ENCODE data around the gene EPB41L4B.
A peak's percentile ranks its signal among the peaks of the same experiment; 100 is the strongest.

EPB41L4B gene

DNA sequence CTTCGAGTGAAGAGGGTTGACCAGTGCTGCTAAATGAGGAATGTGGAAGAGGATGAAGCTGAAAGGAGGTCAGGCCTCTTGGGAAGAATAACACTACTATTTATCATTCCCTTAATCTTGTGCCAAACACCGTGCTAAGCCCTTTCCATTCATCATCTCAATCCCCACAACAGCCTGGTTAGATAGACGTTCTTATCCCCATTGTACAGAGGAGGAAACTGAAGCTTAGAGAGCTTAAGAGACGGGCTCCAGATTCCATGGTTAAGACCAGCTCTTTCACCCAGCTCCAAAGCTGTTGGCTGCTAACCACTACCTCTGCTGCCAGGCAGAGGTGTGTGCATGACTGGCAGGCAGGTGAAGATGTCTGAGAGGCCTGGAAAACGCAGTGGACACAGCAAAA, 868 bp upstream of the EPB41L4B start:
- TF ChIP-seq, protein P1, sequence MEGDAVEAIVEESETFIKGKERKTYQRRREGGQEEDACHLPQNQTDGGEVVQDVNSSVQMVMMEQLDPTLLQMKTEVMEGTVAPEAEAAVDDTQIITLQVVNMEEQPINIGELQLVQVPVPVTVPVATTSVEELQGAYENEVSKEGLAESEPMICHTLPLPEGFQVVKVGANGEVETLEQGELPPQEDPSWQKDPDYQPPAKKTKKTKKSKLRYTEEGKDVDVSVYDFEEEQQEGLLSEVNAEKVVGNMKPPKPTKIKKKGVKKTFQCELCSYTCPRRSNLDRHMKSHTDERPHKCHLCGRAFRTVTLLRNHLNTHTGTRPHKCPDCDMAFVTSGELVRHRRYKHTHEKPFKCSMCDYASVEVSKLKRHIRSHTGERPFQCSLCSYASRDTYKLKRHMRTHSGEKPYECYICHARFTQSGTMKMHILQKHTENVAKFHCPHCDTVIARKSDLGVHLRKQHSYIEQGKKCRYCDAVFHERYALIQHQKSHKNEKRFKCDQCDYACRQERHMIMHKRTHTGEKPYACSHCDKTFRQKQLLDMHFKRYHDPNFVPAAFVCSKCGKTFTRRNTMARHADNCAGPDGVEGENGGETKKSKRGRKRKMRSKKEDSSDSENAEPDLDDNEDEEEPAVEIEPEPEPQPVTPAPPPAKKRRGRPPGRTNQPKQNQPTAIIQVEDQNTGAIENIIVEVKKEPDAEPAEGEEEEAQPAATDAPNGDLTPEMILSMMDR (conservative IDR thresholded peaks at IDR 0.05; ENCODE audit: low read depth, low read length) = no peak
- Histone ChIP-seq H3K4me3 (IDR thresholded peaks at IDR 0.05; ENCODE audit: insufficient read depth, low read depth, low read length) (no peak overlapping the region), H3K4me2 (peak overlapping the region; percentile 70; the same call in 1 of the 2 replicates), H2AFZ (ENCODE audit: low read depth) (peak overlapping the region; percentile 84), H3K27ac (no peak overlapping the region), H3K79me2 (ENCODE audit: insufficient read depth, low read depth) (no peaks in the 10 kb centered on the region), H4K20me1 (ENCODE audit: insufficient read depth) (no peaks in the 10 kb centered on the region), H3K9ac (no peak overlapping the region), H3K36me3 (ENCODE audit: insufficient read depth) (no peaks in the 10 kb centered on the region), H3K27me3 (ENCODE audit: insufficient read depth, low read depth) (no peaks in the 10 kb centered on the region), H3K4me1 (ENCODE audit: low read depth, poor library complexity, severe bottlenecking) (peaks cover 6% of the 10 kb centered on the region)

DNA sequence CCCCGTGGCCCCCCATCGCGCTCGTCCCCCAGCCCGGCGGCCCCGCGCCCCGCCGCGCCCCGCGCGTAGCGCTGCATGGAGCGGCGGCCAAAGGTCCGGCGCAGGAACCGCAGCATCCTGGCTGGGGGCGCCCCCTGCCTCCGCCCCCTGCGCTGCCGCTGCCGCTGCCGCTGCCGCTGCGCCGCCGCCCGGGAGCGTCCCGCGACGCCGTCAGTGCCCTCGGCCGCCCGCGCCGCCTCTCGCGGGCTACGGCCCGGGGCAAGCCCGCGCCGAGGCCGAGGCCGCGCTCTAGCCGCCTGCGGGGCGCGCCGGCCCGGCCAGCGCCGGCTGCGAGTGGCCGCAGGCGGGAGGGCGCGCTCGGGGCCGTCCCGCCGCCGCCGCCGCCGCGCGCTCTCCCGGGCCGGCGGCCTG, 523 bp downstream of the EPB41L4B start:
- H3K4me3 ChIP-seq (IDR thresholded peaks at IDR 0.05; ENCODE audit: insufficient read depth, low read depth, low read length) = no peak overlapping the region
- H3K27ac ChIP-seq = no peak overlapping the region
- no peaks in the 10 kb centered on the region for H3K27me3 ChIP-seq (ENCODE audit: insufficient read depth, low read depth)
- H3K4me1 ChIP-seq (ENCODE audit: low read depth, poor library complexity, severe bottlenecking) = peaks cover 6% of the 10 kb centered on the region
- no peaks in the 10 kb centered on the region for H3K79me2 ChIP-seq (ENCODE audit: insufficient read depth, low read depth)
- TF ChIP-seq, protein P1 (conservative IDR thresholded peaks at IDR 0.05; ENCODE audit: low read depth, low read length) = no peak
- H3K36me3 ChIP-seq (ENCODE audit: insufficient read depth) = no peaks in the 10 kb centered on the region
- no peak overlapping the region for H2AFZ ChIP-seq (ENCODE audit: low read depth)
- H3K9ac ChIP-seq = no peak overlapping the region
- H4K20me1 ChIP-seq (ENCODE audit: insufficient read depth) = no peaks in the 10 kb centered on the region
- no peak overlapping the region for H3K4me2 ChIP-seq

DNA sequence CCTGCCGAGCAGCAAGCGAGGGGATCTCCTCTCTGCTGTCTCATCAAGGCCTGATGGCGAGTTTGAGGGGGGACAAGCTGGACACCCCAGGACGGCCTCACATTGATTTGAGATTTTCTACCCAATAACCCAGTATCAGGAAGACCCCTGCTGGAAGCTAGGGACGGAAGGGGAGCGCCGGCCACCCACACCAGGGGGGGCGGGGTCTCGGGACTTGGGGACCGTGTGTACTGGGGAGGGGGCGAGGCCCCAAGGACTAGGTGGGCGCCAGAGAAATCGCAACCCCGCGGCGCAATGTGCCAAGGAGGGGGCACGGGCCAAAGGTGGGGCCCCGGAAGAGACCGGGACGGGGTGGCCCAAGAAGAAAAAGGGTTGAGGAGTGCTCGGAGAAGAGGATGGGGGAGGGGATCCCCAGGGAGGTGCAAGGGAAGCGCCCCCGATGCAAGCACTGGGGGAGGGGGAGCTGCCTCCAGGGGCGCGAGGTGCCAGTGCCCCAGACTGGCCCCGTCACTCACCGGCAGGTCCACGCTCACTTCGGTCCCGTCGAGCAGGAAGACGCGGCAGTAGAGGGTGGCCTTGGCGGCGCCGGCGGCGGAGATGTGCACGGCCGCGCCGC, 1.1 kb downstream of the EPB41L4B start:
- no peak overlapping the region for H3K4me3 ChIP-seq (IDR thresholded peaks at IDR 0.05; ENCODE audit: insufficient read depth, low read depth, low read length)
- H3K79me2 ChIP-seq (ENCODE audit: insufficient read depth, low read depth) = no peaks in the 10 kb centered on the region
- no peaks in the 10 kb centered on the region for H4K20me1 ChIP-seq (ENCODE audit: insufficient read depth)
- H3K4me1 ChIP-seq (ENCODE audit: low read depth, poor library complexity, severe bottlenecking) = peaks cover 6% of the 10 kb centered on the region
- H3K4me2 ChIP-seq = no peak overlapping the region
- no peaks in the 10 kb centered on the region for H3K36me3 ChIP-seq (ENCODE audit: insufficient read depth)
- TF ChIP-seq, protein P1 (conservative IDR thresholded peaks at IDR 0.05; ENCODE audit: low read depth, low read length) = no peak
- peak overlapping the region; percentile 10; the same call in 1 of the 2 replicates for H2AFZ ChIP-seq (ENCODE audit: low read depth)
- H3K9ac ChIP-seq = no peak overlapping the region
- no peak overlapping the region for H3K27ac ChIP-seq
- no peaks in the 10 kb centered on the region for H3K27me3 ChIP-seq (ENCODE audit: insufficient read depth, low read depth)

DNA sequence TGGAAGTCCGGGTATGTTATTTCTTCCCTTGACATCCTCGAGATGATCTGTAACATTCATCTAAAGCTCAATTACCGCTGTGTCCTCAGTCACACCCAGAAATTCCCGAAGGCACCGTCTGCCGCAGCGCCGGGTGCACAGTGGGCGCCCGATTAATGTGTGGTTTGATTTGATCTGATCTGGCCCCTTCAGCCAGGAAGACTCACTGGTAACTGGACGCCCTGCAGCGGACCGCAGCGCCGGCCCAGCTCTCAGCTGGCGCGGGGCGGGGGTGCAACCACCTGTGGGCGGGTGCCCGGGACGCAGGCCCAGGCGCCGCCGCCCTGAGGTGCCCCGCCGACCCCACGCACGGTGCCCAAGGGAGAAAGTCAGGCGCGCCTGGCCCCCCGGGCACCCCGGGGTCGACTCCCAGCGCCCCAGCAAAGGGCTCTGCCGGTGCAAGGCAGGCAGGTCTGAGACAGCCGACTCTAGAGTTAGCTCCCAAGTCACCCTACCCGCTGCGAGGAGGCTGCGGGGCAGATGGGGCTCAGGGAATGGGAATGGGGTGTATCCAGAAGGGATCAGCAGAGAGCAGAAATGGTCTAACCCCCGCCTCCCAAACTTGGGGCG, 1.7 kb downstream of the EPB41L4B start:
- H3K4me1 ChIP-seq (ENCODE audit: low read depth, poor library complexity, severe bottlenecking) = peaks cover 6% of the 10 kb centered on the region
- no peak overlapping the region for H2AFZ ChIP-seq (ENCODE audit: low read depth)
- H3K36me3 ChIP-seq (ENCODE audit: insufficient read depth) = no peaks in the 10 kb centered on the region
- no peaks in the 10 kb centered on the region for H4K20me1 ChIP-seq (ENCODE audit: insufficient read depth)
- TF ChIP-seq, protein P1 (conservative IDR thresholded peaks at IDR 0.05; ENCODE audit: low read depth, low read length) = no peak
- H3K27ac ChIP-seq = no peak overlapping the region
- no peaks in the 10 kb centered on the region for H3K79me2 ChIP-seq (ENCODE audit: insufficient read depth, low read depth)
- H3K4me3 ChIP-seq (IDR thresholded peaks at IDR 0.05; ENCODE audit: insufficient read depth, low read depth, low read length) = no peak overlapping the region
- no peak overlapping the region for H3K4me2 ChIP-seq
- H3K9ac ChIP-seq = no peak overlapping the region
- H3K27me3 ChIP-seq (ENCODE audit: insufficient read depth, low read depth) = no peaks in the 10 kb centered on the region
